Upper lobe of right lung (tissue), 1 donor: Measurements from ENCODE around the gene ECHS1. TPM values are rescaled to one million over a fixed set of nuclear protein-coding genes. Genes with fewer than 3 reads are reported as not detected.
"Not testable (repeated sequence)": the region's sequence is repeated elsewhere in the genome, so short reads cannot be mapped to it uniquely, and the experiment has no call there.

Experiments used
- ATAC-seq: fragments of 200-7000 bp; cut with Tn5 transposase; one replicate; pipeline ENCODE4 v1.9.1; 2020; ENCODE audit warnings: mild to moderate bottlenecking, moderate library complexity
- DNase-seq: peaks from one replicate; pipeline ENCODE4 v3.0.0-alpha.2; 2020
- H3K27ac ChIP-seq: fragments of 200-600 bp; one replicate; pipeline ENCODE4 v1.8.0; 2022
- H3K27me3 ChIP-seq: fragments of 200-600 bp; one replicate; pipeline ENCODE4 v1.8.0; 2022; ENCODE audit warnings: mild to moderate bottlenecking
- H3K36me3 ChIP-seq: fragments of 200-600 bp; one replicate; pipeline ENCODE4 v1.8.0; 2022
- H3K4me1 ChIP-seq: fragments of 200-600 bp; one replicate; pipeline ENCODE4 v1.8.0; 2022
- H3K4me3 ChIP-seq: fragments of 200-600 bp; one replicate; pipeline ENCODE4 v1.8.0; 2022; ENCODE audit warnings: mild to moderate bottlenecking
- H3K9me3 ChIP-seq: fragments of 200-600 bp; one replicate; pipeline ENCODE4 v1.8.0; 2022
- CTCF ChIP-seq: fragments of 200-600 bp; IDR thresholded peaks from one replicate; pipeline ENCODE4 v1.8.0; 2022; ENCODE audit warnings: antibody characterized with exemption
- intact Hi-C: fragments of 100-400 bp; cut with DNase I; formaldehyde crosslinking; loops from one replicate; pipeline ENCODE4 v1.11.0; 2022
- total RNA-seq: library from RNA; stranded (reverse); fragmentation: NEBNext Ultra II Directional; extraction: Animal tissue kit (Norgen Biotek cat#: 25700); gene quantifications from one replicate; pipeline ENCODE4 v1.2.1, GENCODE V29; 2021
- donor health status: DM: no; HTN: yes; CAD: no; lungs with severe emphysema.

Gene ECHS1
- total RNA-seq, 1 donor from 2014 or later = 55.8 TPM

- Histone ChIP-seq H3K4me3 (no peak overlapping the region), H3K4me1 (peaks cover 8% of the 10 kb centered on the region), H3K27me3 (no peaks in the 10 kb centered on the region), H3K36me3 (peaks cover 7% of the 10 kb centered on the region), H3K9me3 (no peaks in the 10 kb centered on the region), H3K27ac (no peak overlapping the region)
- no peak for ATAC-seq
- no peak for TF ChIP-seq CTCF
- DNase-seq = peak; percentile 47
- intact Hi-C loops = no loop called here
Measured at GRCh38 chr10:133391249-133391635, 18.1 kb upstream of the ECHS1 start.

DNA sequence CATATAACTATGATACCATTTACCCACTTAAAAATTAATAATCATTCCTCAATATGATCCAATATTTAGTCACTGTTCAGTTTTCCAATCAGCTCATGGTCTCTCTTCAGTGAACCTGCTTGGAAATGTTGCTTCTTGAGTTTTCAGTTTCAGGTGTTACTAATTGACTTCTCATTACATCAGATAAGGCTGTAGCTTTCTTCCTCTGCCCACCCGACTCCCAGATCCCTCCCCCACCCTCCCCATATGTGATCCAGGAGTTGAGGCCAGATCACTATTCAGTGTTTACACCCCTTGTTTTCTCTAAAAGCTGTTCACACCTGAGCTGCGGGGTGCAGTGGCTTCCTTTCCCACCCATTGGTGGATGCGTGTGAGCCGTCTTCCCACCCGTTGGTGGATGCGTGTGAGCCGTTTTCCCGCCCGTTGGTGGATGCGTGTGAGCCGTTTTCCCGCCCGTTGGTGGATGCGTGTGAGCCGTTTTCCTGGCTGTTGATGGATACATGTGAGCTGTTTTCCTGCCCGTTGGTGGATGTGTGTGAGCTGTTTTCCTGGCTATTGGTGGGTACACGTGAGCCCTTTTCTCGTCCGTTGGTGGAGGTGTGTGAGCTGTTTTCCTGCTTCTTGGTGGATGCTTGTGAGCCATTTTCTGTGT is 17.6 kb upstream of the ECHS1 start:
- no peak for TF ChIP-seq CTCF
- peaks cover 2% of the 10 kb centered on the region for H3K36me3 ChIP-seq
- peak; percentile 36 for DNase-seq
- ATAC-seq = no peak
- no peaks in the 10 kb centered on the region for H3K9me3 ChIP-seq
- intact Hi-C loops = no loop called here
- no peak overlapping the region for H3K27ac ChIP-seq
- H3K27me3 ChIP-seq = no peaks in the 10 kb centered on the region
- H3K4me3 ChIP-seq = no peak overlapping the region
- H3K4me1 ChIP-seq = peaks cover 8% of the 10 kb centered on the region

- Histone ChIP-seq H3K4me3 (peak overlapping the region; percentile 28), H3K27me3 (no peaks in the 10 kb centered on the region), H3K36me3 (no peaks in the 10 kb centered on the region), H3K27ac (peak overlapping the region; percentile 24), H3K4me1 (peaks cover 2% of the 10 kb centered on the region), H3K9me3 (no peaks in the 10 kb centered on the region)
- intact Hi-C loops = no loop called here
- ATAC-seq (no peak), DNase-seq (peak; percentile 70)
- no peak for TF ChIP-seq CTCF
Measured at GRCh38 chr10:133388973-133389818, 16.0 kb upstream of the ECHS1 start.

- intact Hi-C loops = no loop called here
- H3K4me1 ChIP-seq = peaks cover 2% of the 10 kb centered on the region
- peak overlapping the region; percentile 28 for H3K4me3 ChIP-seq
- no peaks in the 10 kb centered on the region for H3K27me3 ChIP-seq
- no peaks in the 10 kb centered on the region for H3K36me3 ChIP-seq
- DNase-seq (peak; percentile 53), ATAC-seq (no peak)
- no peaks in the 10 kb centered on the region for H3K9me3 ChIP-seq
- H3K27ac ChIP-seq = peak overlapping the region; percentile 24
- no peak for TF ChIP-seq CTCF
Measured at GRCh38 chr10:133388236-133388972, 15.2 kb upstream of the ECHS1 start.

- H3K9me3 ChIP-seq, H3K27me3 ChIP-seq, ATAC-seq, H3K27ac ChIP-seq, H3K4me1 ChIP-seq, DNase-seq, H3K36me3 ChIP-seq, intact Hi-C loops, H3K4me3 ChIP-seq: not testable (repeated sequence)
Measured at GRCh38 chr10:133386951-133387350, 13.8 kb upstream of the ECHS1 start.

DNA sequence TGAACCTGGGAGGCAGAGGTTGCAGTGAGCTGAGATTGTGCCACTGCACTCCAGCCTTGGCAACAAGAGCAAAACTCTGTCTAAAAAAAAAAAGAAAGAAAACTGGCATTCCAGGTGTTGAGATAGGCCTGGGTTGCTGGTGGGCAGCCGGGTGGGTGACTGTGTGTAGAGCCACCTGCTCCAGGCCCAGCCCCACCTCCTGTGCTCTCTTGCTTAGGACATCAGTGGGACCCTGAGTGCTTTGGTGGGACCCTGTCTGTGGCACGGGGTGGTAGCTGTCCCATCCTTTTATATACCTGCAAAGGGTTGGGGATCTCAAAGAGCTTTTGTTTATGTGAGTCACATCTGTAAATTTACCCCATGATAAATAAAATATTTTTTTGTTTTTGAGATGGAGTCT is 12.1 kb upstream of the ECHS1 start:
- intact Hi-C loops = no loop called here
- TF ChIP-seq CTCF = no peak
- ATAC-seq = no peak
- H3K36me3 ChIP-seq = no peaks in the 10 kb centered on the region
- no peaks in the 10 kb centered on the region for H3K9me3 ChIP-seq
- DNase-seq = peak; percentile 21
- H3K4me3 ChIP-seq = no peak overlapping the region
- no peaks in the 10 kb centered on the region for H3K27me3 ChIP-seq
- H3K27ac ChIP-seq = no peak overlapping the region
- H3K4me1 ChIP-seq = no peaks in the 10 kb centered on the region
